VCaP (cell line): ENCODE results near the gene MAZ.

Source experiments
- H3K27ac ChIP-seq: fragments of 450-650 bp; 2 replicates; pipeline ENCODE4 v1.5.1; 2017
- TF ChIP-seq, protein P1 (sequence below): fragments of 450-650 bp; conservative IDR thresholded peaks from 2 replicates; pipeline ENCODE4 v1.5.1; 2017; ENCODE audit warnings: mild to moderate bottlenecking, moderate library complexity

MAZ gene

DNA sequence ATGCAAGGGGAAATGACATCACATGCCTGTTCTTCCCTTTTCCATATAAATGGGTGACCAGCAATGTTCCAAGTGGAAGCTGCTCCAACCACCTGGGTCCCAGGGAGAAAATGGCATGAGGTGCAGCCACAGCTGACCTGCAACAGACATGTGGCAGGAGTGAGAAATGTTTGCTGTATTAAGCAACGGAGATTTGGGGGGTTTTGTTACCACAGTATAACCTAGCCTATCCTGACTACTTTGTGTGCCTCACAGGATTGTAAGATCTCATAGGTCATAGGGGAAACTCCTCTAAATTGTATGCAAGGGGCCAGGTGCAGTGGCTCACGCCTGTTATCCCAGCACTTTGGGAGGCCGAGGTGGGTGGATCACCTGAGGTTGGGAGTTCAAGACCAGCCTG lies 44.7 kb downstream of the MAZ start:
- no peak overlapping the region for H3K27ac ChIP-seq
- TF ChIP-seq, protein P1, sequence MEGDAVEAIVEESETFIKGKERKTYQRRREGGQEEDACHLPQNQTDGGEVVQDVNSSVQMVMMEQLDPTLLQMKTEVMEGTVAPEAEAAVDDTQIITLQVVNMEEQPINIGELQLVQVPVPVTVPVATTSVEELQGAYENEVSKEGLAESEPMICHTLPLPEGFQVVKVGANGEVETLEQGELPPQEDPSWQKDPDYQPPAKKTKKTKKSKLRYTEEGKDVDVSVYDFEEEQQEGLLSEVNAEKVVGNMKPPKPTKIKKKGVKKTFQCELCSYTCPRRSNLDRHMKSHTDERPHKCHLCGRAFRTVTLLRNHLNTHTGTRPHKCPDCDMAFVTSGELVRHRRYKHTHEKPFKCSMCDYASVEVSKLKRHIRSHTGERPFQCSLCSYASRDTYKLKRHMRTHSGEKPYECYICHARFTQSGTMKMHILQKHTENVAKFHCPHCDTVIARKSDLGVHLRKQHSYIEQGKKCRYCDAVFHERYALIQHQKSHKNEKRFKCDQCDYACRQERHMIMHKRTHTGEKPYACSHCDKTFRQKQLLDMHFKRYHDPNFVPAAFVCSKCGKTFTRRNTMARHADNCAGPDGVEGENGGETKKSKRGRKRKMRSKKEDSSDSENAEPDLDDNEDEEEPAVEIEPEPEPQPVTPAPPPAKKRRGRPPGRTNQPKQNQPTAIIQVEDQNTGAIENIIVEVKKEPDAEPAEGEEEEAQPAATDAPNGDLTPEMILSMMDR: no peak

DNA sequence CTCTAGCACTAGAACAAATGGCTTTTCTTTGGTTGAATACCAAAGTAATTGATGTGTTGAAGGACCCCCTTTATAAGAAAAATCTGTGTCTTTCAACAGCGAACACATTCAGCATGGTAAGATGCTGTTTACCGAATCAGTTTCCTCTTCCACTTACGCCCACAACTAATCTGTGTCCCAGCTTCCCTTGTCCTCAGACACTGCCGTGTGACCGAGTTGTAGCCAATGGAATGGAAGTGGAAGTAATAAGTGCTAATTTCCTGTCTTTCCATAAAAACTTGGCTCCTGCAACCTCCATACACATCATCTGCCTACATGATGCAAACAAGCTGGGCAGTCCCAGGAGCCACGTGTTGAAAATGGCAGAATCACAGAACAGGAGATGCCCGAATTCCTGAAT lies 46.3 kb downstream of the MAZ start:
- TF ChIP-seq, protein P1: no peak
- H3K27ac ChIP-seq: no peak overlapping the region

DNA sequence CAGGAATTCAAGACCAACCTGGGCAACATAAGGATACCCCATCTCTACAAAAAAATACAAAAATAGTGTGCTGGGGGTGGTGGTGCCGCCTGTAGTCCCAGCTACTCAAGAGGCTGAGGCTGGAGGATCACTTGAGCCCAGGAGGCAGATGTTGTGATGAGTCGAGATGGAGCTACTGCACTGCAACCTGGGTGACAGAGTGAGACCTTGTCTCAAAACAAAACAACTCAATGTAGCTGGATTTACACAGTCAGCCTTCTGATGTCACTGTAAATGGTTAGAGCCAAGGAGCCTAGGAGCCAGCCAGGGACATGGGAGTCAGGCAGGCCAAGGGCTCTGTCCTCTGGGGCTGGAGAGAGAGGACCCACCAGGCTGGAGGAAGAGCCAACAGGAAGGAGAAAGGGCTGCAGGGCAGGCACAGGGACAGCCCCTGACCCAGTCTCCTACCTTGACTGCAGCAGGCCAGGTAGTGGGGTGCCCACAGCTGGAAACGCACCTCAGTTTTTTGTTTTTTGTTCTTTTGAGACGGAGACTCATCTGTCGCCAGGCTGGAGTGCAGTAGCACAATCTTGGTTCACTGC lies 48.3 kb downstream of the MAZ start:
- H3K27ac ChIP-seq: no peak overlapping the region
- TF ChIP-seq, protein P1: no peak

DNA sequence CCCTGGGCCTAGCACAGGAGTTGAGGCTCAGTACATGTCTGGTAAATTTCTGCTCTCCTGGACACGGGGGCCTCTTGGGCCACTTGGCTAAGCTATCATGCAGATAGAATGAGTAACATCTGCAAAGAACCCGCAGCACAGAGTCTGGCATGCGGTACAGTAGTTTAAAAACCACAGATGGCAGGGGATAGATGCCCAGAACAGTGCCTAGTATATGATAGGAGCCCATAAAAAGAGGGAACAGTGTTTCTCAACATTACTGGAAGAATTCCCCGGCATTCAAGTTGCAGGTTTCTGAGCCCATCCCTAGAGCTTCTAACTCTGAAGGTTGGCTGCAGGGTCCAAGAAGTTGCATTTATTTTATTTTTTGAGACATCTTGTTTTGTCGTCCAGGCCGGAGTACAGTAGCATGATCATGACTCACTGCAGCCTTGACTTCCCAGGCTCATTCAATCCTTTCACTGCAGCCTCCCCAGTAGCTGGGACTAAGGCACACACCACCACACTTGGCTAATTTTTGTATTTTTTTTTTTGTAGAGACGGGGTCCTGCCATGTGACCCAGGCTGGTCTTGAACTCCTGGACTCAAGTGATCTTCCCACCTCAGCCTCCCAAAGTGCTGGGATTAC lies 50.9 kb downstream of the MAZ start:
- TF ChIP-seq, protein P1: no peak
- no peak overlapping the region for H3K27ac ChIP-seq

DNA sequence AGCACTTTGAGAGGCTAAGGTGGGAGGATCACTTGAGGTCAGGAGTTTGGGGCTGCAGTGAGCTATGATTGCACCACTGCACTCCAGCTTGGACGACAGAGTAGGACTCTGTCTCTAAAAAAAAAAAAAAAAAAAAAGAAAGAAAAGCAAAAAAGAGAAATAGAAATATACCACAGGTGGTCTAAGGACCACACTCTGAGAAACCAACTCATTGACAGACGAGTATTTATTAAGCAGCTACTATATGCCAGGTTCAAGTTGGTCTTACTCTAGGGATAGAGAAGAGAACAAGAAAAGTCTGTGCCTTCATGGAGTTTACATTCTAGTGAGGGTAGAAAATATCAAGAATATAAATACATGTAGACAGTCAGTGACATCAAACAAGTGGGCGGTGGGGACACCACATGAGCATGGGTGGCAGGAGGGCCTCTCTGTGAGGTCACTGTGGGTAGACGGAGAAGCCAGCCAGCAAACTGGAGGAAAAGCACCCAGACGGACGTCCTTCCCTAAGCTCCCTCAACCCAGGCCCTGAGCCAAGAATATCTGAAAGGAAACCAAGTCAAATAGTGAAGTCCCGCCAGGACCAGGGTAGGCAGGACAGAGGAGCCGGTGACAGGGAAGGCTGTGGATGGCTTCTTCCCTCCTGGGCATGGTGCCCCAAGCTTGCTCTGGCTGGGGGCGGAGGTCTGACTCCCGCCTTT lies 52.0 kb downstream of the MAZ start:
- H3K27ac ChIP-seq: no peak overlapping the region
- TF ChIP-seq, protein P1: no peak

DNA sequence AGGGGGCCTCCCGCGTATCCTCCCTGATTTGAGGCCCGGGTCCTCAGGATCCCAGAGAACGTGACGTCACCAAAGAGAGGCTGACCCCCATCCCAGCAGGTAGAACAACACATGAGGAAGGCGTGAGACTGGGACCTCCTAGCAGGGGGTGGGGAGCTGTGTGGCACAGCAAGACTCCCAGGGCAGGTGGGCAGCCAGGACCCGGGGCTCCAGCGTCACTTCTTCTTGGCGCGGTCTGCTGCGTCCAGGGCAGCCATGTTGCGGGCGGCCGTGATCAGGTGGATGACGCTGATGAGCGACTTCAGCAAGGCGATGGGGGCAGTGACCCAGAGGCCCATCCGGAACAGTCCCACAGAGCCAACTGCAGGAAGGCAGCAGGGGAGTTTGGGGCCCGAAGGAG lies 52.6 kb downstream of the MAZ start:
- TF ChIP-seq, protein P1: no peak
- H3K27ac ChIP-seq: no peak overlapping the region

DNA sequence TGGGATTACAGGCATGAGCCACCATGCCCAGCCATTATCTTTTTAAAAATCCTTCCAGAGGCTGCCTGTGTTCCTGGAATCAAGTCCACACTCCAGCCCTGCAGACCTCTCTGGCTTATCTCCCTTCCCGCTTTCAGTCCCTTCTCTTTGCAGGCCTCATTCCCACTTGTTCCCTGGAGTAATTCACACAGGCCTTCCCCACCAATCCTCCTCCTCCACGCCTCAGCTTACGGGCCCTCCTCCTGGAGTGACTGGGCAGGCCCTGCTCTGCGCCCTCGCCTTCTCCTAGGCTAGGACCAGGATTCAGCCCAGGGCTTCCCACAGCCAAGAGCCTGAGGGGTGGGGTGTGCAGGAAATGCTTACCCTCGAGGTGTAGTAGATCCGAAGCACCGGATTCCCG lies 53.9 kb downstream of the MAZ start:
- TF ChIP-seq, protein P1: no peak
- no peak overlapping the region for H3K27ac ChIP-seq
